Effector CD4-positive, alpha-beta T cell (primary cell): ENCODE data around the gene CCDC185.

Experiments
- DNase-seq: peaks from one replicate; pipeline ENCODE4 v3.0.0-alpha.2; 2020

Gene CCDC185

DNA sequence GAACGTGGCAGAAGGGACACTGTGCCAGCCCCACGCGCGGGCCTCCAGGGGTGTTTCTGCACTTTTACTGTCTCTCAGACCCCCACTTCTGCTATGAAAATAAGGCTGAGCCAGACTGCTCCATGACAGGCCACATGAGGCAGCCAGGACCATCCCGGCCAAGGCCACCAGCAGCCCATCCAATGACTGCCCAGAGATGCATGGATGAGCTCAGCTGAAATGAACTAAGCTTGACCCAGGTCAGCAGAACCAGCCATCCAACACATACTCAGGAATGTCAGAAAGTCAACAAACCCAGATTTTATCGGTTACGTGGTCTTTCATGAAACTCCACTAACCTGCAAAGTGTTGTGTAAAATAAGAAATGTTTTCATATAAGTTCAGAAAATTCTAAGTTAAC, 51.2 kb downstream of the CCDC185 start:
- no peak for DNase-seq
